Activated CD8-positive, alpha-beta T cell treated with anti-CD3 and anti-CD28 coated beads, Interleukin-2, amount 10 ng/mL, durations not matched to agents 7 days and 5 days (primary cell): ENCODE measurements around the gene CDK8. TPM values are rescaled to one million over a fixed set of nuclear protein-coding genes. Genes with fewer than 3 reads are reported as not detected.

Experiments used
- ATAC-seq: fragments of 150-1000 bp; cut with Tn5 transposase; one replicate; pipeline ENCODE4 v1.10.0; 2021; ENCODE audit warnings: moderate library complexity
- CTCF ChIA-PET: fragments of 350-600 bp; sonication (Branson Sonifier 250); formaldehyde crosslinking; loops from one replicate; lab custom pipeline; 2021; ENCODE audit warnings: antibody characterized with exemption; lab: Charles Lee
- POLR2A ChIA-PET: fragments of 350-600 bp; sonication (Branson Sonifier 250); formaldehyde crosslinking; loops from one replicate; lab custom pipeline; 2021; ENCODE audit warnings: antibody characterized with exemption; lab: Charles Lee
- DNase-seq: peaks from one replicate; pipeline ENCODE4 v3.0.0-alpha.2; 2020
- H3K27ac Mint-ChIP-seq: one replicate; pipeline ENCODE4 v1.8.0; 2021; ENCODE audit warnings: mild to moderate bottlenecking, mixed read lengths
- H3K27me3 Mint-ChIP-seq: one replicate; pipeline ENCODE4 v1.8.0; 2021; ENCODE audit warnings: low read depth, mixed read lengths
- H3K36me3 Mint-ChIP-seq: one replicate; pipeline ENCODE4 v1.8.0; 2021; ENCODE audit warnings: low read depth, mixed read lengths
- H3K4me1 Mint-ChIP-seq: one replicate; pipeline ENCODE4 v1.8.0; 2021; ENCODE audit warnings: low read depth, mixed read lengths
- H3K4me3 Mint-ChIP-seq: one replicate; pipeline ENCODE4 v1.8.0; 2021; ENCODE audit warnings: mild to moderate bottlenecking, mixed read lengths
- H3K9me3 Mint-ChIP-seq: one replicate; pipeline ENCODE4 v1.8.0; 2022; ENCODE audit warnings: mixed read lengths; ENCODE audit not compliant: insufficient read depth
- total RNA-seq, 2 experiments: library from RNA; stranded (reverse); gene quantifications; one replicate each; pipeline ENCODE4 v1.2.3, GENCODE V29; 2021

CDK8 gene
- total RNA-seq, 2 experiments from 2014 or later: 14.7 to 15.7 TPM

DNA sequence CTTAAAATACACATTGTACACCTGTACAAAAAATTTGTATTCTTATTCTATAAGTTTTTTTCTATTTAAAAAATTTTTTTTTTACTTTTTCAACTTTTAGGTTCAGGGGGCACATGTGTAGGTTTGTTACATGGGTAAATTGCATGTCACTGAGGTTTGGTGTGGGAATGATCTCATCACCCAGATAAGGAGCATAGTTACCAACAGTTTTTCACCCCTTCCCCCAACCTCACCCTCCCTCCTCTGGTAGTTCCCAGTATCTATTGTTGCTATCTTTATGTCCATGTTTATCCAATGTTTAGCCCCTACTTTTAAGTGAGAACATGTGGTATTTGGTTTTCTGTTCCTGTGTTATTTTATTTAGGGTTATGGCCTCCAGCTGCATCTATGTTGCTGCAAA, 89.9 kb downstream of the CDK8 start:
- Mint-ChIP-seq H3K27ac (no peak overlapping the region), H3K36me3 (peaks cover 4% of the 10 kb centered on the region), H3K4me1 (peaks cover 3% of the 10 kb centered on the region), H3K9me3 (no peaks in the 10 kb centered on the region), H3K27me3 (no peaks in the 10 kb centered on the region), H3K4me3 (no peak overlapping the region)
- ATAC-seq (no peak), DNase-seq (no peak)
- ChIA-PET CTCF (no interaction called here), POLR2A (no interaction called here)

DNA sequence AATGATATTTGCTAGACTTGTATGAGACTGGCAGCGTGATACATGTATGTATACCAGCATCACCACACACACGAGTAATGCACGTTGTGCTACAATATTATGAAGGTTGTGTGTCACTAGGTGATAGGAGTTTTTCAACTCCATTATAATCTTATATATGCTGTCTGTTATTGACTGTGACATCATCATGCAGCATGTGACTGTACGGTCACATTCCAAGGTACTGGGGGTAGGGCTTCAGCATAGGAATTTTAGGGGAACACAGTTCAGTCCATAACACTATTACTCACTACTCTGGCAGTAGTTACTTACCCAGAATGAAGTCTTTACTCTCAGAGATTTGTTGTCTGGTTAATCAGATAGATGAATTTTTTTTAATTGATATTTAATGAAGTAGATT, 91.1 kb downstream of the CDK8 start:
- peaks cover 3% of the 10 kb centered on the region for H3K4me1 Mint-ChIP-seq
- H3K27me3 Mint-ChIP-seq: no peaks in the 10 kb centered on the region
- ATAC-seq (no peak), DNase-seq (no peak)
- H3K36me3 Mint-ChIP-seq: peaks cover 4% of the 10 kb centered on the region
- ChIA-PET POLR2A (no interaction called here), CTCF (no interaction called here)
- no peaks in the 10 kb centered on the region for H3K9me3 Mint-ChIP-seq
- no peak overlapping the region for H3K4me3 Mint-ChIP-seq
- H3K27ac Mint-ChIP-seq: no peak overlapping the region

DNA sequence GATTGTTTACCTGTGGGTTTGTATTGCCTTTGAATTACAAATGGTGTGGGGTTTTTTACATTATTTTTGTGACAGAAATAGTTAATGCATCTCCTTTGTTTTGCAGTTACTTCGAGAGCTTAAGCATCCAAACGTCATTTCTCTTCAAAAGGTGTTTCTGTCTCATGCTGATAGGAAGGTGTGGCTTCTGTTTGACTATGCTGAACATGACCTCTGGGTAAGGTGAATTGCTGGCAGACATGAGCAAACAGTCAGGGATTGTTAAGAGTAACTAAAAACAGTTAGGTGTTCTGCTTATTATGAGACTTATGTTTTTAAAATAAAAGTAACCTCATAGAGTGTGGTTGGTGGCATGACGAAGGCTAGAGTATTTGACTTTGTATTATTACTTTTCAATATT, 95.0 kb downstream of the CDK8 start:
- H3K9me3 Mint-ChIP-seq: no peaks in the 10 kb centered on the region
- no peak overlapping the region for H3K4me3 Mint-ChIP-seq
- ChIA-PET POLR2A (no interaction called here), CTCF (no interaction called here)
- ATAC-seq (no peak), DNase-seq (no peak)
- H3K36me3 Mint-ChIP-seq: peaks cover 2% of the 10 kb centered on the region
- H3K4me1 Mint-ChIP-seq: peaks cover 2% of the 10 kb centered on the region
- no peak overlapping the region for H3K27ac Mint-ChIP-seq
- no peaks in the 10 kb centered on the region for H3K27me3 Mint-ChIP-seq

DNA sequence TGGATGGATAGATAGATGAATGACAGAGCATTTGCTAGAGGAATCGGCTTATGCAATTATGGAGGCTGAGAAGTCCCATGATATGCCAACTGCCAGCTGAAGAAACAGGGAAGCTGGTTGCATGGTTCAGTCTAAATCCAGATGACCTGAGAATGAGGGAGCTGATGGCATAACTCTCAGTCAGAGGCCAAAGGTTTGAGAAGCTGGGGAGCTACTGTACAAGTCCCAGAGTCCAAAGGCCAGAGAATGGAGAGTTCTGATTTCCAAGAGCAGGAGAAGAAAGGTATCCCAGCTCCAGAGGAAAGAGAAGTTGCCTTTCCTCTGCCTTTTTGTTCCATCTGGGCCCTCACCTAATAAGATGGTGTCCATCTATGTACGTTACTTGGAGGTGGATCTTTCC, 108.3 kb downstream of the CDK8 start:
- Mint-ChIP-seq H3K9me3 (no peaks in the 10 kb centered on the region), H3K4me1 (no peaks in the 10 kb centered on the region), H3K4me3 (no peak overlapping the region), H3K36me3 (peaks cover 14% of the 10 kb centered on the region), H3K27ac (no peak overlapping the region), H3K27me3 (no peaks in the 10 kb centered on the region)
- ChIA-PET CTCF (no interaction called here), POLR2A (no interaction called here)
- ATAC-seq: no peak
- no peak for DNase-seq

DNA sequence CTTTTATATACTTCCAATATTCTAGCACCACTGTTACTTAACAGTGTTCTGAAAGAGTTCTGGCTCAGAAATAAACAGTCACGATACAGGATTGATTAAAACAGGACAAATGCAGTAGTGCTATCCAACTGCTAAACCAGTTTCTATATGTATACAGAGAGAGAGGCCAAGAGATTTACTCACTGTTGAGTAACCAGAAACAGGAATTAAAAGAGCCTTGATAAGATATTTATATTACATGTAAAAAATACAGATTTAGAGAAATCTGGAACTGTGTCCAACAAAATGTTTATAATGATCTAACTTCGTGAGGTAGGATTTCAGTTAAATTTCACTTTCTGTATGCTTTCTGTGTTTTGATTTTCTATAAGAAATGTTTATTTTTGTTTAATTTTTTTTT, 116.6 kb downstream of the CDK8 start:
- Mint-ChIP-seq H3K4me1 (peaks cover 11% of the 10 kb centered on the region), H3K36me3 (no peaks in the 10 kb centered on the region), H3K4me3 (no peak overlapping the region), H3K9me3 (no peaks in the 10 kb centered on the region), H3K27me3 (no peaks in the 10 kb centered on the region), H3K27ac (no peak overlapping the region)
- ATAC-seq (no peak), DNase-seq (no peak)
- ChIA-PET CTCF (interaction anchor here (1.2 kb wide), 1 partner anchor 30 kb away, joined by 4 read pairs; no protein-coding TSS in a partner anchor), POLR2A (no interaction called here)

DNA sequence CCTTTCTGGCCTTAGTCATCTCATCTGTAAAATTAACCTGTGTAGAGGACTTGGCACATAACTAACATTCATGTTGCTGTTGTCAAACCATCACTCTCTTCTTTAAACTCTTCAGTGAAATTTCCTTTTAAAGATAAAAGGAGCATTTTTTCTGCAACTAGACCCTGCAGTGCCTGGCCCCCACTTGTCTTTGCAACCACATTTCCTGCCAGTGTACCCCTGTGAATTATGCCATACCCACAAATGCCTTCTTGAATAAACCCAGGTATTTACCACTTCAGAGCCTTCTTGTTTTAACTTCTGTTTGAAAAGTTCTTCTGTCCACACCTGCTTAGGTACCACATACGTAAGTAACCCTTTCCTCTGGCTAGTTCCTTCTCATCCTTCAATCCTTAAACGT, 118.8 kb downstream of the CDK8 start:
- no peaks in the 10 kb centered on the region for H3K27me3 Mint-ChIP-seq
- H3K27ac Mint-ChIP-seq: peak overlapping the region; percentile 61
- H3K36me3 Mint-ChIP-seq: no peaks in the 10 kb centered on the region
- ChIA-PET CTCF (no interaction called here), POLR2A (no interaction called here)
- ATAC-seq (peak; percentile 53), DNase-seq (peak; percentile 31)
- H3K4me3 Mint-ChIP-seq: no peak overlapping the region
- no peaks in the 10 kb centered on the region for H3K9me3 Mint-ChIP-seq
- H3K4me1 Mint-ChIP-seq: peaks cover 11% of the 10 kb centered on the region

DNA sequence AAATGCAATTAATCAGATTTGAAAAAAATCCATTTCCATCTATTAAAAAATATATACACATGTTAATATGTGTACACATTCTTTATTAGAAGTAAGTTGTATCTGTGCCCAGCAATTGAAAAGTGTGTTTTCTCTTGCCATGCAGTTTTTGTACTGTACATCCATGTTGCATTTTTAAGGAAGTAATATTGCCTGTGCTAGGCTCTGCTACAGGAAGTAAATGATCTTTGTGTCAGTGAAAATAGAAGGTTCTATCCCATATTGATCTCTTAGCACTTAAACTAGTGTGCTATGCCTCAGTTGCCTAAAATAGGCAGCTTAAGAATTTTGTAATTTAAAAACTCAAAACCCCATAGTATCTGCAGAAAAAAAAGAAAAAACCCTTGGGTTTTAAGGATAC, 122.5 kb downstream of the CDK8 start:
- no peaks in the 10 kb centered on the region for H3K9me3 Mint-ChIP-seq
- H3K4me1 Mint-ChIP-seq: peaks cover 9% of the 10 kb centered on the region
- ChIA-PET CTCF (interaction anchor here (1.3 kb wide), 1 partner anchor 9 kb away, joined by 3 read pairs; no protein-coding TSS in a partner anchor), POLR2A (no interaction called here)
- H3K36me3 Mint-ChIP-seq: no peaks in the 10 kb centered on the region
- no peak overlapping the region for H3K27ac Mint-ChIP-seq
- no peak for DNase-seq
- no peak for ATAC-seq
- no peak overlapping the region for H3K4me3 Mint-ChIP-seq
- H3K27me3 Mint-ChIP-seq: no peaks in the 10 kb centered on the region

DNA sequence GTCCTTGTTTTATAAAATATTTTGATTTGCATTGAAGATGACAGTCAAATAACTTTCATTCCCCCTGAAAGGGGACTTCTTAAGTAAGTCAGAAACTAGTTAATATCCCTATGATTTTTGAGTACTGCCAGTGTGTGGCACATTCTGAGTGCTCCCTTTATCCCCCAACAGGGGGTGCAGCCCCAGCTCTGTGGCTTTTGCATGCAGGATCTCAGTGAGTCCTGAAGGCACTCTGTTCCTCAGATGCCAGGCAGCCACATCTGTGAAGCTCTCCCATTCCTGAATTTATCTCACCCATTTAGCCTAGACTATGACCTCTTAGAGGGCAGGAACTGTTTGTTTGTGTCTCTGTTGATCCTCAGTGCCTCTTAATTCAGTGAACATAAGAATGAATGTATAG, 123.1 kb downstream of the CDK8 start:
- no peaks in the 10 kb centered on the region for H3K27me3 Mint-ChIP-seq
- ChIA-PET POLR2A (no interaction called here), CTCF (interaction anchor here (0.8 to 1.3 kb wide), 2 partner anchors 10 to 321 kb away, joined by 3 read pairs; no protein-coding TSS in a partner anchor)
- ATAC-seq: peak; percentile 42
- no peaks in the 10 kb centered on the region for H3K36me3 Mint-ChIP-seq
- no peaks in the 10 kb centered on the region for H3K9me3 Mint-ChIP-seq
- H3K27ac Mint-ChIP-seq: no peak overlapping the region
- H3K4me3 Mint-ChIP-seq: no peak overlapping the region
- H3K4me1 Mint-ChIP-seq: peaks cover 14% of the 10 kb centered on the region
- peak; percentile 22 for DNase-seq

DNA sequence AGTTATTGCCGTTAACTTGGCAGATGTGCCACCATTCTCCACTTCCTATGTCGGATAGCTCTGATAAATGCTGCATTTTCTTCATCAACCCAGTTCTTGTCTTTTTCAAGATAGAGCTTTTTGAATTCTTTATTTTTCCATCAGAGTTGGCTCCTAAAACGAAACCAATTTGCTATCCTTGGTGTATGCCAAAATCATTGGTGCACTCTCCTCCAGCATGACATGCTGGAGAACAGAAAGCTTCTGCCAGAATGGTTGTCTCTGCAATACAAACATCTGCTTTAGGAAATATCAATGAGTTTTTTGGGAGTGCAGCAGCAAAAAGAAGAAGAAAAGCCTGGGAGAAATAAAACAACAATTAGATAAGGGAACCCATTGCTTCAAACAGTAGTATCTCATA, 124.2 kb downstream of the CDK8 start:
- Mint-ChIP-seq H3K36me3 (no peaks in the 10 kb centered on the region), H3K4me1 (peaks cover 6% of the 10 kb centered on the region), H3K4me3 (no peak overlapping the region), H3K27ac (no peak overlapping the region), H3K27me3 (no peaks in the 10 kb centered on the region), H3K9me3 (no peaks in the 10 kb centered on the region)
- ChIA-PET CTCF (no interaction called here), POLR2A (no interaction called here)
- ATAC-seq: no peak
- no peak for DNase-seq

DNA sequence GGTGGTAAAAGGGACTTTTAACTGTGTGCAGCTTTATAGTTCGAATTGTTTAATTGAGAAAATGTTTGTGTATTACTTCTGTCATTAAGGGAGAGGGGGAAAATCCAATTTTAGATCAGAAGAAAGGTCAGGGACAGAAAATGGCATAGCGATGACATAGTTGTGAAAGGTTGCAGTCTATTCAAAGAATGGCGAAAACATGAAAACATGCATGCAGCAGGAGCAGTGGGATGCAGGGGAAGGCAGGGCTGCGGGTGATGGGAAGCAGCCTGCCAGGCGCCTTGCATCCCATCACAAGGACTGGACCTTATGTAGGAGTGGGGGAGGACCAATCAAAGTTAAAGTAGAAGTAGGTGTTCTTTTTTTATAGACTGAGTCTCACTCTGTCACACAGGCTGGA, 125.9 kb downstream of the CDK8 start:
- no peak overlapping the region for H3K4me3 Mint-ChIP-seq
- ATAC-seq: no peak
- no peaks in the 10 kb centered on the region for H3K36me3 Mint-ChIP-seq
- no peak for DNase-seq
- peaks cover 5% of the 10 kb centered on the region for H3K4me1 Mint-ChIP-seq
- POLR2A ChIA-PET: no interaction called here
- H3K27me3 Mint-ChIP-seq: no peaks in the 10 kb centered on the region
- no peak overlapping the region for H3K27ac Mint-ChIP-seq
- H3K9me3 Mint-ChIP-seq: no peaks in the 10 kb centered on the region
- CTCF ChIA-PET: no interaction called here

DNA sequence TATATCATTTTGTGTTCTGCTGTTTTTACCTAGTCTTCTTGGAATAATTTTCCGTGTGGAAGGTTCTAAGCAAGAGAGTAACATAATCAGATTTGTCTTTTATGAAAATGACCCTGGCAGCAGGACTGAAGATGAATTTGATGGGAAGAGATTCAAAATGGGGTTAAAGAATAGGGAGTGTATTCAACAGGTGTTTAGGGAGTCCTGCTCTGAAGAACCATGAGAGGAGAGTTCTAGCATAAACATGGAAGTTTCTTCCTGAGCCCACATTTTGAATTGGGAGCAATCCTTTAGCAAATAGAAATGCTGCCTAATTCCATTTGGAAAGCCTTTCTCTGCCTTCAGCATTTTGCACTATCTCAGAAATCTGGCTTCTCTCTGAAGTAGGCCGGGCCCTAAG, 127.0 kb downstream of the CDK8 start:
- ATAC-seq (no peak), DNase-seq (no peak)
- H3K4me1 Mint-ChIP-seq: peaks cover 5% of the 10 kb centered on the region
- ChIA-PET CTCF (no interaction called here), POLR2A (no interaction called here)
- H3K36me3 Mint-ChIP-seq: peaks cover under 1% of the 10 kb centered on the region
- H3K27me3 Mint-ChIP-seq: no peaks in the 10 kb centered on the region
- no peak overlapping the region for H3K4me3 Mint-ChIP-seq
- H3K27ac Mint-ChIP-seq: no peak overlapping the region
- H3K9me3 Mint-ChIP-seq: no peaks in the 10 kb centered on the region

DNA sequence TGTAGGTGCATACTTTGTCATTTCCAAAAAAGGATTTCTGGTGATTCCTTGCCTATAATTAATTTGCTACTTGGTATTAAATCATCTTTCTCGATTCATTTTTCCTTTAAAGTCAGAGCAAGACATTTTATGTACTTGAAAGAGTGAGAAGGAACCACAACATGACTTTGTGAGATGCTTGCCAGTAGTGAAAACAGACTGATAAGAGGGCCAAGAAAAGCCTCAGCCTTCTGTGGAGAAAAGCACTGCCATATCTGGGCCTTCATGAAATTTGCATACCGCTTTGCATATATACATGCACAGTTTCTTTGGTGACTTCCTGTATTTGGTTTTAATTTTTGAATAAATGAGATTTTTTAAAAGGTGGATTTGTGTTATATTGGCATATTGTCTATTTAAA, 128.4 kb downstream of the CDK8 start:
- H3K4me3 Mint-ChIP-seq: no peak overlapping the region
- peaks cover 5% of the 10 kb centered on the region for H3K4me1 Mint-ChIP-seq
- POLR2A ChIA-PET: no interaction called here
- no peaks in the 10 kb centered on the region for H3K27me3 Mint-ChIP-seq
- CTCF ChIA-PET: interaction anchor here (0.7 kb wide), 1 partner anchor 316 kb away, joined by 3 read pairs; no protein-coding TSS in a partner anchor
- DNase-seq (no peak), ATAC-seq (no peak)
- peaks cover 5% of the 10 kb centered on the region for H3K36me3 Mint-ChIP-seq
- no peaks in the 10 kb centered on the region for H3K9me3 Mint-ChIP-seq
- H3K27ac Mint-ChIP-seq: no peak overlapping the region

DNA sequence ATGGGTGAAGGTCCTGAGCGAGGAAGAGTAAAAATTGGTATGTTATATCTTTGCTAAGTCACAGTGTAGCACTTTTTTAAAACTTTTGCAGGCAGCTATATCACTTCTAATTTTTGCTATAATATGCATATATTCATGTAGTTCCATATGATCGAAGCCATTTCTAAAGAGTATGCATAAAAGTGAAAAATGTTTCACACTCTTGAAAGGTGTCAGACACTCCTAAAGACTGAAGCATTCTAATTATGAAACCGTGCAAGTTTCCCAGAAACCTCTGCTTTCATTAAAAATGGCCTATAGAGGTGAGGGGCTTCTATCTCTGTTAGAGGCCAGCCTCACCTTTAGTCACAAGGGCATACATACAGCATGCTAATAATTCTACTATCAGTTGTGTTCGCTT, 128.9 kb downstream of the CDK8 start:
- CTCF ChIA-PET: no interaction called here
- no peak for ATAC-seq
- Mint-ChIP-seq H3K27ac (no peak overlapping the region), H3K36me3 (peaks cover 5% of the 10 kb centered on the region), H3K9me3 (no peaks in the 10 kb centered on the region), H3K27me3 (no peaks in the 10 kb centered on the region), H3K4me1 (peaks cover 5% of the 10 kb centered on the region), H3K4me3 (no peak overlapping the region)
- POLR2A ChIA-PET: no interaction called here
- DNase-seq: no peak
